ENCODE measurements around the gene POLR2A. TPM values are rescaled to one million over a fixed set of nuclear protein-coding genes. Genes with fewer than 3 reads are reported as not detected.
A peak's percentile ranks its signal among the peaks of the same experiment; 100 is the strongest.

The POLR2A gene
- polyA plus RNA-seq, 1 donor from 2014 or later, result 9.1 TPM

DNA sequence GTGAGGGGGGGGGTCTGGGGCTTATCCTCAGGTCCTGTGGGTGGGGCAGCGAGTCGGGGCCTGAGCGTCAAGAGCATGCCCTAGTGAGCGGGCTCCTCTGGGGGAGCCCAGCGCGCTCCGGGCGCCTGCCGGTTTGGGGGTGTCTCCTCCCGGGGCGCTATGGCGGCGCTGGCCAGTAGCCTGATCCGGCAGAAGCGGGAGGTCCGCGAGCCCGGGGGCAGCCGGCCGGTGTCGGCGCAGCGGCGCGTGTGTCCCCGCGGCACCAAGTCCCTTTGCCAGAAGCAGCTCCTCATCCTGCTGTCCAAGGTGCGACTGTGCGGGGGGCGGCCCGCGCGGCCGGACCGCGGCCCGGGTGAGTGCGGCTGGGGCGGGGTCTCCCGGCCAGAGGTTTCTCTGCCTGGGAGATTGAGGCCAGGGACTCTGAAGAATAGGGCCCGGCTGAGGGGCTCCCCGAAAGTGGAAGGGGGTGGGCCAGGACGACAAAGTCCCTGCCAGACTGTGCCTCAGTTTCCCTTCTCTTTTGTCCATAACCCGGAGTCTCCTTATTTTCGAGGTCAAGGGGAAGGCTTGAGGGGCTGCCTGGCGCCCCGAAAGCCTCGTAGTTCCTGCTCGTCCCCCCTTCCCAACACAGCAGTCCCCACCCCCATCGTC is 44.6 kb upstream of the POLR2A start, which contains the start of gene FGF11:
Gene FGF11, plus strand, starts transcription at position 51 of the 651 bp plus-strand sequence. Its CDS starts 109 bp downstream, at position 160.
- Histone ChIP-seq H3K36me3 (ENCODE audit: insufficient read depth, low read length) (no peaks in the 10 kb centered on the region), H2AFZ (ENCODE audit: low read depth, low read length) (peak within 1 kb of the TSS; percentile 47), H3K4me2 (ENCODE audit: low read length) (peak within 1 kb of the TSS; percentile 89), H3K9me3 (ENCODE audit: low read length) (no peaks in the 10 kb centered on the region), H3F3A (ENCODE audit: insufficient read depth, low read length, poor library complexity, severe bottlenecking) (peaks cover 4% of the 10 kb centered on the region), H3K27me3 (ENCODE audit: insufficient read depth, low read depth, low read length) (peaks cover 43% of the 10 kb centered on the region), H3K27ac (ENCODE audit: low read length) (peak within 1 kb of the TSS; percentile 99), H3K79me2 (replicated peaks; ENCODE audit: insufficient read depth, low read length) (no peaks in the 10 kb centered on the region), H3K4me3 (ENCODE audit: low read length) (peak within 1 kb of the TSS; percentile 85), H4K20me1 (ENCODE audit: insufficient read depth) (no peaks in the 10 kb centered on the region), H3K9me2 (ENCODE audit: insufficient read depth, low read length) (no peaks in the 10 kb centered on the region), H3K9ac (ENCODE audit: low read length) (peak within 1 kb of the TSS; percentile 97)
- no peak for TF ChIP-seq RAD21 (conservative IDR thresholded peaks at IDR 0.05)
- TF ChIP-seq MXI1 (conservative IDR thresholded peaks at IDR 0.05; ENCODE audit: poor library complexity, severe bottlenecking), result peak; percentile 6
- TF ChIP-seq, protein P1, sequence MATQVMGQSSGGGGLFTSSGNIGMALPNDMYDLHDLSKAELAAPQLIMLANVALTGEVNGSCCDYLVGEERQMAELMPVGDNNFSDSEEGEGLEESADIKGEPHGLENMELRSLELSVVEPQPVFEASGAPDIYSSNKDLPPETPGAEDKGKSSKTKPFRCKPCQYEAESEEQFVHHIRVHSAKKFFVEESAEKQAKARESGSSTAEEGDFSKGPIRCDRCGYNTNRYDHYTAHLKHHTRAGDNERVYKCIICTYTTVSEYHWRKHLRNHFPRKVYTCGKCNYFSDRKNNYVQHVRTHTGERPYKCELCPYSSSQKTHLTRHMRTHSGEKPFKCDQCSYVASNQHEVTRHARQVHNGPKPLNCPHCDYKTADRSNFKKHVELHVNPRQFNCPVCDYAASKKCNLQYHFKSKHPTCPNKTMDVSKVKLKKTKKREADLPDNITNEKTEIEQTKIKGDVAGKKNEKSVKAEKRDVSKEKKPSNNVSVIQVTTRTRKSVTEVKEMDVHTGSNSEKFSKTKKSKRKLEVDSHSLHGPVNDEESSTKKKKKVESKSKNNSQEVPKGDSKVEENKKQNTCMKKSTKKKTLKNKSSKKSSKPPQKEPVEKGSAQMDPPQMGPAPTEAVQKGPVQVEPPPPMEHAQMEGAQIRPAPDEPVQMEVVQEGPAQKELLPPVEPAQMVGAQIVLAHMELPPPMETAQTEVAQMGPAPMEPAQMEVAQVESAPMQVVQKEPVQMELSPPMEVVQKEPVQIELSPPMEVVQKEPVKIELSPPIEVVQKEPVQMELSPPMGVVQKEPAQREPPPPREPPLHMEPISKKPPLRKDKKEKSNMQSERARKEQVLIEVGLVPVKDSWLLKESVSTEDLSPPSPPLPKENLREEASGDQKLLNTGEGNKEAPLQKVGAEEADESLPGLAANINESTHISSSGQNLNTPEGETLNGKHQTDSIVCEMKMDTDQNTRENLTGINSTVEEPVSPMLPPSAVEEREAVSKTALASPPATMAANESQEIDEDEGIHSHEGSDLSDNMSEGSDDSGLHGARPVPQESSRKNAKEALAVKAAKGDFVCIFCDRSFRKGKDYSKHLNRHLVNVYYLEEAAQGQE (IDR thresholded peaks at IDR 0.05; ENCODE audit: borderline replicate concordance), result no peak
- no peak for TF ChIP-seq EZH2 (IDR thresholded peaks at IDR 0.05; ENCODE audit: borderline replicate concordance, insufficient read depth, low read length, poor library complexity, severe bottlenecking)

DNA sequence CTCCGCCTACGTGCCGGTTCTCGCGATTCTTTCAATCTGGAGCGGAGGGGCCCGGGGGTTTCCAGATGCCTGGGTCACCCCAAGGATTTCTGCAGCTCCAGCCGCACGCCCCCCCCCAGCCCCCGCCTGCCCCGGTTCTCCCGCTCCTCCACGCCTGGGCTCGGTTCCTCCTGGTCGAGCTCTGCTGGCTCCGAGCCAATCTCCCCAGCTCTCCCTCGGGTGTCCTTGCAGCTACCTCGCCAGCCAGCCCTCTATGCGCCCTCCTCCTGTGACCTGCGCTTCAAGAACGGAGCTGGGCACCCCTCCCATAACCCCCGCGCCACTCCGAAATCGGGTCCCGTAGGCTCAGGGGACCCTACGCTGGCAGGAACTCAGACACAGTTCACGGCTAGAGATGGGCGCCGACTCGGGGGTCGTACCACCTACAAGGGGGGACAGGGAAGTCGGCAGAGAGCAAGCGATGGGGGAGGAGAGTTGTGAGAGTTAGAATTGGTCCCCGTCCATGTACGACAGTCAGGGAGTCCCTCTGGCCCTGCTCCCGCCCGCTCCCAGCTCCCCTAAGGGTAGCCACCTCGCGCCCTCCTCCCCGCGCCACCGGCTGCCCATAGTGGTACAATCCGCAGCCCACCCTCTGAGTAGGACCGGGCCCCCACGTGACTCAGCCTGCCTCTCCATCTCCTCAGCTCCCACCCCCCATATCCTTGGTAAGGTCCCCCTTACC is 43.9 kb upstream of the POLR2A start:
- TF ChIP-seq, protein P1 (IDR thresholded peaks at IDR 0.05; ENCODE audit: borderline replicate concordance), result peak; percentile 75
- TF ChIP-seq POLR2AphosphoS5 (IDR thresholded peaks at IDR 0.05) (peak; percentile 86), EP300 (conservative IDR thresholded peaks at IDR 0.05; ENCODE audit: poor library complexity, severe bottlenecking) (peak; percentile 30), TAF1 (IDR thresholded peaks at IDR 0.05; ENCODE audit: low read depth) (peak; percentile 93), RAD21 (conservative IDR thresholded peaks at IDR 0.05) (no peak), SMC3 (conservative IDR thresholded peaks at IDR 0.05; ENCODE audit: poor library complexity) (no peak)
- H3K4me3 ChIP-seq (ENCODE audit: low read length), result peak overlapping the region; percentile 85
- H3K36me3 ChIP-seq (ENCODE audit: insufficient read depth, low read length), result no peaks in the 10 kb centered on the region
- peak overlapping the region; percentile 99 for H3K27ac ChIP-seq (ENCODE audit: low read length)
- no peaks in the 10 kb centered on the region for H4K20me1 ChIP-seq (ENCODE audit: insufficient read depth)
- H3K9me3 ChIP-seq (ENCODE audit: low read length), result no peaks in the 10 kb centered on the region
- peak overlapping the region; percentile 89 for H3K4me2 ChIP-seq (ENCODE audit: low read length)
- H3K9ac ChIP-seq (ENCODE audit: low read length), result peak overlapping the region; percentile 97
- H2AFZ ChIP-seq (ENCODE audit: low read depth, low read length), result peak overlapping the region; percentile 47
- H3K79me2 ChIP-seq (replicated peaks; ENCODE audit: insufficient read depth, low read length), result no peaks in the 10 kb centered on the region
- H3F3A ChIP-seq (ENCODE audit: insufficient read depth, low read length, poor library complexity, severe bottlenecking), result peaks cover 4% of the 10 kb centered on the region
- peaks cover 40% of the 10 kb centered on the region for H3K27me3 ChIP-seq (ENCODE audit: insufficient read depth, low read depth, low read length)
- H3K9me2 ChIP-seq (ENCODE audit: insufficient read depth, low read length), result no peaks in the 10 kb centered on the region

Measured in neural cell (in vitro differentiated cells).